GM23338 (cell line): ENCODE measurements around the gene BICRA. TPM values are rescaled to one million over a fixed set of nuclear protein-coding genes. Genes with fewer than 3 reads are reported as not detected.

Experiments used
- ATAC-seq: fragments of 200-7000 bp; cut with Tn5 transposase; 3 replicates; pipeline ENCODE4 v1.9.1; 2020
- DNase-seq: peaks from one replicate; pipeline ENCODE4 v3.0.0-alpha.2; 2015; ENCODE audit warnings: low spot score
- H2AFZ ChIP-seq: fragments of 200-600 bp; sonication (generic); 2 replicates; pipeline ENCODE4 v1.8.0; 2016; ENCODE audit warnings: antibody characterized with exemption, mild to moderate bottlenecking, moderate library complexity
- H3F3A ChIP-seq: fragments of 200-600 bp; sonication (generic); replicated peaks from 2 replicates; pipeline ENCODE4 v1.8.0; 2017; ENCODE audit warnings: antibody characterized with exemption, mixed run types, low read depth
- H3K27ac ChIP-seq: fragments of 200-600 bp; sonication (generic); 2 replicates; pipeline ENCODE4 v1.6.1; 2016; ENCODE audit warnings: low read depth
- H3K27me3 ChIP-seq: fragments of 200-600 bp; sonication (generic); 2 replicates; pipeline ENCODE4 v1.8.0; 2016; ENCODE audit warnings: mild to moderate bottlenecking, mixed run types, moderate library complexity; ENCODE audit not compliant: insufficient read depth
- H3K36me3 ChIP-seq: fragments of 200-600 bp; sonication (generic); 2 replicates; pipeline ENCODE4 v1.8.0; 2016; ENCODE audit warnings: mild to moderate bottlenecking; ENCODE audit not compliant: insufficient read depth
- H3K4me1 ChIP-seq: fragments of 200-600 bp; sonication (generic); 2 replicates; pipeline ENCODE4 v1.8.0; 2016; ENCODE audit warnings: mild to moderate bottlenecking, moderate library complexity; ENCODE audit not compliant: insufficient read depth
- H3K4me2 ChIP-seq: fragments of 200-600 bp; sonication (generic); 2 replicates; pipeline ENCODE4 v1.7.1; 2017; ENCODE audit warnings: mixed run types
- H3K4me3 ChIP-seq: fragments of 200-600 bp; sonication (generic); 2 replicates; pipeline ENCODE4 v1.6.1; 2016; ENCODE audit warnings: mixed run types
- H3K79me2 ChIP-seq: fragments of 200-600 bp; sonication (generic); replicated peaks from 2 replicates; pipeline ENCODE4 v1.8.0; 2017; ENCODE audit warnings: mild to moderate bottlenecking; ENCODE audit not compliant: insufficient read depth
- H3K9me2 ChIP-seq: fragments of 200-600 bp; sonication (generic); 2 replicates; pipeline ENCODE4 v1.8.0; 2017; ENCODE audit not compliant: insufficient read depth
- H4K20me1 ChIP-seq: fragments of 200-600 bp; sonication (generic); replicated peaks from 2 replicates; pipeline ENCODE4 v1.8.0; 2017; ENCODE audit warnings: mild to moderate bottlenecking; ENCODE audit not compliant: insufficient read depth
- H3K27ac Mint-ChIP-seq: 2 replicates; pipeline ENCODE4 v1.8.0; 2020; ENCODE audit warnings: inconsistent platforms, mild to moderate bottlenecking, moderate library complexity, mixed read lengths
- H3K27me3 Mint-ChIP-seq: 3 replicates; pipeline ENCODE4 v1.8.0; 2022; ENCODE audit warnings: low read depth, mild to moderate bottlenecking, moderate library complexity, mixed read lengths, inconsistent platforms; ENCODE audit not compliant: insufficient read depth, poor library complexity
- H3K36me3 Mint-ChIP-seq: 3 replicates; pipeline ENCODE4 v1.8.0; 2021; ENCODE audit warnings: low read depth, mild to moderate bottlenecking, inconsistent platforms, moderate library complexity, mixed read lengths
- H3K4me1 Mint-ChIP-seq: 3 replicates; pipeline ENCODE4 v1.8.0; 2020; ENCODE audit warnings: mild to moderate bottlenecking, inconsistent platforms, mixed read lengths
- H3K4me3 Mint-ChIP-seq: 3 replicates; pipeline ENCODE4 v1.8.0; 2021; ENCODE audit warnings: moderate library complexity, mild to moderate bottlenecking, inconsistent platforms, mixed read lengths
- H3K9me3 Mint-ChIP-seq: 3 replicates; pipeline ENCODE4 v1.8.0; 2020; ENCODE audit warnings: moderate library complexity, mild to moderate bottlenecking, inconsistent platforms, mixed read lengths
- CTCF ChIP-seq, 2 experiments: fragments of 200-600 bp in 1 of 2; sonication (generic) in 1 of 2; conservative IDR thresholded peaks; 2 replicates each; pipeline versions ENCODE4 v1.5.1 to v1.6.1; 2016 to 2017; ENCODE audit warnings: antibody characterized with exemption in 2 of 2, low read depth in 2 of 2, mild to moderate bottlenecking in 2 of 2, moderate library complexity in 1 of 2
- EZH2 ChIP-seq: fragments of 200-600 bp; sonication (generic); IDR thresholded peaks from one replicate; pipeline ENCODE4 v1.8.0; 2017; ENCODE audit warnings: antibody characterized with exemption, mild to moderate bottlenecking, low read depth; ENCODE audit not compliant: unreplicated experiment
- EZH2phosphoT487 ChIP-seq: fragments of 200-600 bp; sonication (generic); IDR thresholded peaks from one replicate; pipeline ENCODE4 v1.8.1; 2018; ENCODE audit warnings: antibody characterized with exemption; ENCODE audit not compliant: unreplicated experiment
- JUNB ChIP-seq: IDR thresholded peaks from one replicate; pipeline ENCODE4 v1.6.1; 2016; ENCODE audit warnings: antibody characterized with exemption; ENCODE audit not compliant: unreplicated experiment
- NANOG ChIP-seq: IDR thresholded peaks from 2 replicates; pipeline ENCODE4 v1.6.1; 2016; ENCODE audit warnings: antibody characterized with exemption, borderline replicate concordance
- POLR2AphosphoS5 ChIP-seq: IDR thresholded peaks from 2 replicates; pipeline ENCODE4 v1.6.1; 2016; ENCODE audit warnings: antibody characterized with exemption, low read depth
- STAT1 ChIP-seq: IDR thresholded peaks from one replicate; pipeline ENCODE4 v1.6.1; 2016; ENCODE audit warnings: antibody characterized with exemption; ENCODE audit not compliant: unreplicated experiment
- polyA plus RNA-seq: library from polyadenylated mRNA; unstranded; fragments of >200 nt; fragmentation: Nextera tagmentation; extraction: Ambion mirVana; gene quantifications from 2 replicates; pipeline ENCODE4 v1.2.1, GENCODE V29; 2016
- total RNA-seq: library from RNA; depleted of rRNA; stranded (reverse); fragments of >200 nt; shearing (Covaris generic); gene quantifications from 2 replicates; pipeline ENCODE4 v1.2.3, GENCODE V29; 2014
- TF ChIP-seq, protein P1 (sequence below): IDR thresholded peaks from 2 replicates; pipeline ENCODE4 v1.6.1; 2016; ENCODE audit warnings: antibody characterized with exemption
- TF ChIP-seq, protein P2 (sequence below): IDR thresholded peaks from one replicate; pipeline ENCODE4 v1.6.1; 2018; ENCODE audit warnings: antibody characterized with exemption; ENCODE audit not compliant: unreplicated experiment

Gene BICRA
- total and polyA plus RNA-seq, 2 experiments from 2014 or later: 7.0 to 37.7 TPM

- TF ChIP-seq, protein P1, sequence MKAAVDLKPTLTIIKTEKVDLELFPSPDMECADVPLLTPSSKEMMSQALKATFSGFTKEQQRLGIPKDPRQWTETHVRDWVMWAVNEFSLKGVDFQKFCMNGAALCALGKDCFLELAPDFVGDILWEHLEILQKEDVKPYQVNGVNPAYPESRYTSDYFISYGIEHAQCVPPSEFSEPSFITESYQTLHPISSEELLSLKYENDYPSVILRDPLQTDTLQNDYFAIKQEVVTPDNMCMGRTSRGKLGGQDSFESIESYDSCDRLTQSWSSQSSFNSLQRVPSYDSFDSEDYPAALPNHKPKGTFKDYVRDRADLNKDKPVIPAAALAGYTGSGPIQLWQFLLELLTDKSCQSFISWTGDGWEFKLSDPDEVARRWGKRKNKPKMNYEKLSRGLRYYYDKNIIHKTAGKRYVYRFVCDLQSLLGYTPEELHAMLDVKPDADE: no peak
- no peak for TF ChIP-seq STAT1
- TF ChIP-seq, protein P2, sequence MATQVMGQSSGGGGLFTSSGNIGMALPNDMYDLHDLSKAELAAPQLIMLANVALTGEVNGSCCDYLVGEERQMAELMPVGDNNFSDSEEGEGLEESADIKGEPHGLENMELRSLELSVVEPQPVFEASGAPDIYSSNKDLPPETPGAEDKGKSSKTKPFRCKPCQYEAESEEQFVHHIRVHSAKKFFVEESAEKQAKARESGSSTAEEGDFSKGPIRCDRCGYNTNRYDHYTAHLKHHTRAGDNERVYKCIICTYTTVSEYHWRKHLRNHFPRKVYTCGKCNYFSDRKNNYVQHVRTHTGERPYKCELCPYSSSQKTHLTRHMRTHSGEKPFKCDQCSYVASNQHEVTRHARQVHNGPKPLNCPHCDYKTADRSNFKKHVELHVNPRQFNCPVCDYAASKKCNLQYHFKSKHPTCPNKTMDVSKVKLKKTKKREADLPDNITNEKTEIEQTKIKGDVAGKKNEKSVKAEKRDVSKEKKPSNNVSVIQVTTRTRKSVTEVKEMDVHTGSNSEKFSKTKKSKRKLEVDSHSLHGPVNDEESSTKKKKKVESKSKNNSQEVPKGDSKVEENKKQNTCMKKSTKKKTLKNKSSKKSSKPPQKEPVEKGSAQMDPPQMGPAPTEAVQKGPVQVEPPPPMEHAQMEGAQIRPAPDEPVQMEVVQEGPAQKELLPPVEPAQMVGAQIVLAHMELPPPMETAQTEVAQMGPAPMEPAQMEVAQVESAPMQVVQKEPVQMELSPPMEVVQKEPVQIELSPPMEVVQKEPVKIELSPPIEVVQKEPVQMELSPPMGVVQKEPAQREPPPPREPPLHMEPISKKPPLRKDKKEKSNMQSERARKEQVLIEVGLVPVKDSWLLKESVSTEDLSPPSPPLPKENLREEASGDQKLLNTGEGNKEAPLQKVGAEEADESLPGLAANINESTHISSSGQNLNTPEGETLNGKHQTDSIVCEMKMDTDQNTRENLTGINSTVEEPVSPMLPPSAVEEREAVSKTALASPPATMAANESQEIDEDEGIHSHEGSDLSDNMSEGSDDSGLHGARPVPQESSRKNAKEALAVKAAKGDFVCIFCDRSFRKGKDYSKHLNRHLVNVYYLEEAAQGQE: no peak
- TF ChIP-seq EZH2phosphoT487: no peak
Observed at GRCh38 chr19:47750752-47751151, 141.8 kb downstream of the BICRA start (continued).

DNA sequence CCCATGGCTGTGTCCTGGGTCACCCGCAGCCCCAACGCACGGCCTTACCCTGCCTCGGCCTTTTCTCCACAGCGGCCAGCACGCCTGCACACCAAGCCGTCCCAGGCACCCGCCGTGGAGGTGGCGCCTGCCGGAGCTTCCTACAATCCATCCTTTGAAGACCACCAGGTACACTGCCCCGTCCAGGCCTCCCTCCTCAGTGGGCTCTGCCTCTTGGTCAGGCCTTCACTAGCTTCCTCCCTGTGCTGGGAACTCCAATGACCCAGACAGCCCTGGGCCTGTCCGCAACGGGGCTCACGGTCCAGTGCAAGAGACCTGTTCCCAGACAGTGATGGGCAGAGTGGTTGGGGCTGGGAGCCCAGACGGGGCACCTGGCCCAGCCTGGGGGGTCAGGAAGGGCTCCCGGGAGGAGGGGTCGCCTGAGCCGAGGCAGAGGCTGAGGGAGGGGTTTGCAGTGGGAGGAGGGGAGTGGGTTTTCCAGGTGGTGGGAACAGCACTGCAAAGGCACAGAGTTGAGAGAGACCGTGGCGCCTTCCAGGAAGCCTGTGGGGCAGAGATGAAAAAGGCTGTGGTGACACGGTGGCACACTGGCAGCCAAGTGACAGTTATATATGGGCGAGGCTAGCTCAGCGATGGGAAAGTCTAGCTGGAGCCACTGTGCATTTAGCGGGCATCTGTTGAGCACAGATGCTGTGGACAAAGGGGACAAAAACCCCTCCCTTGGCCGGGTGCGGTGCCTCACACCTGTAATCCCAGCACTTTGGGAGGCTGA, 143.7 kb downstream of the BICRA start:
- H3K9me3 Mint-ChIP-seq: no peaks in the 10 kb centered on the region
- peaks cover 80% of the 10 kb centered on the region for H3K36me3 Mint-ChIP-seq
- Histone ChIP-seq H2AFZ (no peak overlapping the region), H3F3A (0 out of 2 replicates have a peak, but pooled peaks cover 5% of the 10 kb centered on the region), H3K4me1 (no peaks in the 10 kb centered on the region), H3K4me3 (no peak overlapping the region), H3K27ac (no peak overlapping the region), H3K4me2 (no peak overlapping the region), H3K9me2 (no peaks in the 10 kb centered on the region), H3K27me3 (no peaks in the 10 kb centered on the region), H3K79me2 (peaks cover 16% of the 10 kb centered on the region), H4K20me1 (peaks cover 15% of the 10 kb centered on the region), H3K36me3 (peaks cover 38% of the 10 kb centered on the region)
- H3K4me3 Mint-ChIP-seq: no peak overlapping the region
- no peak overlapping the region for H3K27ac Mint-ChIP-seq
- peaks cover 2% of the 10 kb centered on the region; the same call in 2 of the 3 replicates for H3K4me1 Mint-ChIP-seq
- ATAC-seq (no peak), DNase-seq (no peak)
- peaks cover 8% of the 10 kb centered on the region for H3K27me3 Mint-ChIP-seq
- TF ChIP-seq JUNB (no peak), EZH2 (no peak), CTCF (conservative IDR thresholded peaks at IDR 0.05; ENCODE audit: low read depth in 2 of 2) (no peak), EZH2phosphoT487 (no peak), POLR2AphosphoS5 (0 out of 2 replicates have a peak, but pooled peaks have one; percentile 26), NANOG (no peak)
- TF ChIP-seq, protein P2: no peak
